Cerebellar cortex (tissue), 1 donor: ENCODE data around the gene LYZL2.
"Not testable (repeated sequence)": the region's sequence is repeated elsewhere in the genome, so short reads cannot be mapped to it uniquely, and the experiment has no call there.

Source experiments
- DNase-seq: peaks from one replicate; pipeline ENCODE4 v3.0.0-alpha.2; 2015; ENCODE audit warnings: low spot score

The LYZL2 gene

DNA sequence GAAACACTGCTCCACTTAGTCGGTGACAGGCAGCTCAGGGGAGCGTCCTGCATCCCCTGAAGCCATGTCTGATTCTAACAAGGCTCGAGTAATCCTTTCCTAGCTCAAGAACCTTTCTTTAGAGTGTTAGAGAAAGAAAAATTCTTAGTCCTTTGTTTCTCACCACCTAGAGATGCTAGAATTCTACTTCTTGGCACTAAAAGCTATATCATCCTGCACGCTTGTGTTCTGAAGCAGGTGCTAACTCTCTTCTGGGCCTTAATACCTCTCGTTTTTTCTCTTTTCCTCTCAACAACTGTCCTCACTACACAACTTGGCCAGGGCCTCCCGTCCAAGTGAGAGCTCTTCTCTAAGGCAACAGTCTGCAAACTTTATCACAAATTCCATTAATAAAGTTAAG lies at the start of gene LYZL2:
LYZL2 (minus strand) TSS at position 101 of the 400 bp plus-strand sequence. CDS start 2,838 bp downstream, outside the sequence.
- no peak for DNase-seq

DNA sequence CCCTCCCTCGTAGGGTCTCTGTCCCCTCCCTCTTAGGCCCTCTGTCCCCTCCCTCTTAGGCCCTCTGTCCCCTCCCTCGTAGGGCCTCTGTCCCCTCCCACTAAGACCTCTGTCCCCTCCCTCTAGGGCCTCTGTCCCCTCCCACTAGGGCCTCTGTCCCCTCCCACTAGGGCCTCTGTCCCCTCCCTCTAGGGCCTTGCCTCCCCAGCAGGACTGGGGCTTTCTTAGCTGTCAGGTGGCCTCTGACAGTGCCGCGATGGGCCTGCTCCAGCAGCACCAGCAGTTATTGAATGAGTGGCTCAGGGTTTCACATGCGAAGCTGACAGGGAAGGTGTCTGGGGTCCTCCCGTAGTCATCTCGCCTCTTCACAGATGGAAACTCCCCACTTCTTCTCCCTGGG lies 48.1 kb upstream of the LYZL2 start:
- not testable (repeated sequence) for DNase-seq

DNA sequence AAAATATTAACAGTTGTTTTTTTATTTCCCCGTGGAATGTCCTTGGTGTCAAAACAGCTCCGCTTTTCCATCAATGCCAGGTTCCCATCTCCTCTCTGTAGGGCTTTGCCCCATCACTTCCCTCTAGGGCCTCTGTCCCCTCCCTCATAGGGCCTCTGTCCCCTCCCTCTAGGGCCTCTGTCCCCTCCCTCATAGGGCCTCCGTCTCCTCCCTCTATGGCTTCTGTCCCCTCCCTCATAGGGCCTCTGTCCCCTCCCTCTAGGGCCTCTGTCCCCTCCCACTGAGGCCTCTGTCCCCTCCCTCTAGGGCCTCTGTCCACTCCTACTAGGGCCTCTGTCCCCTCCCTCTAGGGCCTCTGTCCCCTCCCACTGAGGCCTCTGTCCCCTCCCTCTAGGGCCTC lies 47.6 kb upstream of the LYZL2 start:
- not testable (repeated sequence) for DNase-seq

DNA sequence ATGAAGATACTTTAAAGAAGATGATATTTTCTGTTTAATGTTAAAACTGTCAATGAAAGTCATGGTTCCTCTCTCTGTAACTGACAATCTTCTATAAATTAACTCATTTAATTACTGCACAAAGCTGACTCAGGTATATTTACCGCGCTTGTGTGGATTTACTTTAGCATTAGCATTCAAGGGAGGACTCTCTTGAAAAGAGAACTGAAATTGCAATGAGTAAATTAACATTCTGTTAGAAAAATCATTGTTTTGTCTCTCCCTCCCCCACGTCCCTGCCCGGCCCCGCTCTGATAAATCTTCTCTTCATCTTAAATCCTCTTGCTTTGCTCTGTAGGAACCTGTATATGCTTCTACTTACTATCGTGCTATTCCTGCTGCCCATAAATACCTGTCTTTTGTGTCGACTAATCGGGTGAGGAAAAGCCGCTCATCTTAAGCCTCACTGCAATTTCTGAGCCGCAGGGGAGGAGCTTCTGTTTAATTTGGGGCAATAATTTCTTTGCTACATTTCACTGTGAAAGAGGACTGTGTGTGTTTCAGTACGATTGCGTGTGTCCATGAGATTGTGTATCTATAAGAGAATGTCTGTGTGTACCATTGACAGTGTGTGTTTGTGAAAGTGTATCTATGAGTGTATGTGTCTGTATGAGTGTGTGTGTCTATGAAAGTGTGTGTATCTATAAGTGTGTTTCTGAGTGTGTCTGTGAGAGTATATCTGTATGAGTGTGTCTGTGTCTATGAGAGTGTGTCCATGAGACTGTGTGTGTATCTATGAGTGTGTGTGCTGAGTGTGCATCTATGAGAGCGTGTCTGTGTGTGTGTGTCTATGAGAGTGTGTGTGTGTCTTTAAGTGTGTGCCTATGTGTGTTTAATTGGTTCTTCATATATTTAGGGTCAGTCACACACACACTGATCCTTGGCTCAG lies 46.5 kb upstream of the LYZL2 start:
- no peak for DNase-seq

DNA sequence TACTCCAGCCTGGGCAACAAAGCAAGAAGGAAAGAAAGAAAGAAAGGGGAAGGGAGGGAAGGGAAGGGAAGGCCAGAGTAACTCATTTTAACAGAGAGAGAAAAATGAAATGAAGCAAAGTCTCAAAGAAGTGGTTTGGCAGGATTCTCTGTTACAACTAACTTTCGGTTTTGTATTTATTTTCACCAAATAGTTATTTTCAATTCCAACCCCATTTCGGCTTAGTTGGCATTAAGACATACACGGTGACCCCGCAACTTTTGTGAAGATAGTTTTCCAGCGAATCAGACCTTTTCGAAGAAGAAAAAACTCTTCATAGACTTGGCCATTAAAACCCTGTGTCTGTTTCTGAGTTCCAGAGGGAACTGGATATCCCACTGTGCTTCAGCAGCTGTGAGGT lies 45.2 kb upstream of the LYZL2 start:
- DNase-seq = no peak

DNA sequence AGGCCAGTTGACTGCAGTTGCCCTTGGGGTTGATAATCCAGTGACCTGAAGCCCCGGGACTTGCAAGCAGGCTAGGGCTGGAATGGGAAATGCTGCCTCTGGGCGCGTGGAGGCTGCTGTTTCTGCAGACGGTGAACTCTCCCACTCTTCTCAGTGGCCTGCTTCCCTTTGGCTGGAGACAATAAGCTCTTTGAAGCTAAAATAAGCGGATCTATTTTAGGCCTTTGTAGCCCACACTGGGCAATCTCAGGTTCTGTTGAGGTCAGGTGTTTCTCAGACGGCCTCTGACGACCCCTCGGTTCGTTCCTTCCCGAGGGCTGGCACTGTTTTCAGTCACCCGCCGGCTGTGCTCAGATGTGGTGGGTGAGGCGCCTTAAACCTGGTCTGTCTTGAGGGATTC lies 43.7 kb upstream of the LYZL2 start:
- not testable (repeated sequence) for DNase-seq

DNA sequence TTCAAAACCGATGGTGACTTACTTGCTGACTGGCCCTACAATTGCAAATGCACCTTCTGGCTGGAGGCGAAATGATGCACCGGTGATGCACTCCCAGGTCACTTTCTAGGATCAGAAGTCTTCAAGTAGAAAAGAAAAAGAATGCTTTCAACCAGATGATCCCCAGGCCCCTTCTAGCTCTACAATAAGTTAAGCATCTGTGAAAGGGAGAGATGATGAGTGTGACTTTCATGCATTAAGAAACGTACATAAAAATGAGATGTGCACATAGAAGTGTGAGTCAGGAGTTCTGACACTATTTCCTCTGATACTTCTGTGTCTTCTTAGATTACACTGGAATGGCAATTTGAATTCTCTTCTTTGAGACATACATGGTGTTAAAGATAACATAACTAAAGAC lies 42.8 kb upstream of the LYZL2 start:
- not testable (repeated sequence) for DNase-seq

DNA sequence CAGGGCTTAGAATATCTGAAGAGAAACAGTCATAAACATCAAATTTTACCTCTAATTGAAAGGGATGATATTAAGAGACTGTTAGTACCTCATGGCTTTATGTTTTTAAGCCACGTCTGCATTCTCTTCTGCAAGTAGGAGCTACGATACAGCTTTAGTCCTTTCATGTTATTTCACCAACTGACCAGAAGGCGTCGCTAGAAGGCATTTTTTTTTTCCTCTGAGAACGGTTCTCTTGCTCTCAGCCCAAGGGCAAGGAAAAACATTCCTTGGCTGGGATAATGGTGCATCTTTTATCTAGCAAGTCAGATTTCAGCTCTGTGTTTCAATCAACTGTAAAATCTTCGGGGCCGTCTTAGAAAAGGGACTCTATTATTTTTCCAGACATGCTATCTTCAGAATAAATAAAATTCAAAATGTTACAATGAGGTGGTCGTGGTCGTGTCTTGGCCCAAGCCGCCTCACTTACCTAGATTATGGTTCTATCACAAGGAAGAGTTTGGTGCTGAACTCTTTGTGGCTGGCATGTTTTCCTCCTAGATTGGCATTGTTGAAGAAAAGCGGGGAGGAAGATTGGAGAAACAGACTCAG lies 41.6 kb upstream of the LYZL2 start:
- DNase-seq = peak; percentile 57

DNA sequence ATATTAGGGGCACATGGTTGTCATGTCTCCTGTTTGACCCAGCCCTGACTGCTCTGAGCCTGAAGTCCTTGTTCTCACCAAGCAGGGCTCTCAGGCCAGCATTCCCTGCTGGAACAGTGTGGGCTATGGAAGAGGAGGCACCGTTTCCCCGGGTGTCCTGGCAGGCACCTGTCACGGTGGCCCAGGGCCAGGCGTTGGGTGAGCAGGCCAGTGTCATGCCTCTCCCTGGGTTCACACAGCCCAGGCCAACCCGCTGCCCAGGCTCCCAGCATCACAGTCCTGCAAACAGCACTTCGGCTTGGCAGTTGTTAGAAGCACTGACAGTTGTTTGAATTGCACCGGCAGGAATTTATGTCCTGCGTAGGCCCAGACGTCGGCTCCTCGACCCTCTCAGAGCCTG lies 38.4 kb upstream of the LYZL2 start:
- DNase-seq = not testable (repeated sequence)

DNA sequence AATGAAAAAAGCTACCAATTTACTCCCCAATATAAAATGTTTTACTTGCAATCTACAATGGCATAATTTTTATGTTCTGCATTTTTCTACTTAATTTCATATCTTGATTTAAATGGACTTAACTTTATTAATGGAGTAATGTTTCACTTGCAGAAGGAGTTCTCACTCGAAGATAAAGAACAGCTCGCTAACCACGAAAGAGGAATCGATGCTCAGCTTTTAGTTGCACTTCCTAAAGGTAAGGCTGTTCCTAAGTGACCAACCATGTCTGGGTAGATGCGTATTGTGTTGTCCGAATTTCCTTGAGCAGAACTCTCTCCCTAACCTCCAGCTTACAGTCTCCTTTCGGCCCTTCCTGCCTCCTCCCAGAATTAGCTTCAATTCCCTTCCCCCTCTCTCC lies 33.9 kb upstream of the LYZL2 start:
- not testable (repeated sequence) for DNase-seq

DNA sequence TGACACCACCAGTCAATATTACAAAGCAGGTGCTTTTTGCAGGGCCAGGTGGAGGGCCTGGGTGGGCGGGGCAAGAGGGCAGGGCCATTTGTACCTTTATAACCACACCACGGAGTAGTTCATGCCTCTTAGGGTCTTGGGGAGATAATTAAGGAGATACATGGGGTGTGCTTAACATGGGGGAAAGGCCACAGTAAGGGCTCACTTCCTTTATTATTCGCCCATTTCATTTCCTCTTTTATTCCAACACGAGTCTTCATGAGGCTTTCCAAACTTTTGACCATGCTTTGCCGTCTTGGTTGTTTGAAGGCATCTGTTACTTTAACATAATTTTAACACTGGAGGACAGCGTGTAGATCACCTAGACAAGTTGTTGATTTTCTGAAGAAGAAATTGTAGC lies 33.3 kb upstream of the LYZL2 start:
- DNase-seq = no peak

DNA sequence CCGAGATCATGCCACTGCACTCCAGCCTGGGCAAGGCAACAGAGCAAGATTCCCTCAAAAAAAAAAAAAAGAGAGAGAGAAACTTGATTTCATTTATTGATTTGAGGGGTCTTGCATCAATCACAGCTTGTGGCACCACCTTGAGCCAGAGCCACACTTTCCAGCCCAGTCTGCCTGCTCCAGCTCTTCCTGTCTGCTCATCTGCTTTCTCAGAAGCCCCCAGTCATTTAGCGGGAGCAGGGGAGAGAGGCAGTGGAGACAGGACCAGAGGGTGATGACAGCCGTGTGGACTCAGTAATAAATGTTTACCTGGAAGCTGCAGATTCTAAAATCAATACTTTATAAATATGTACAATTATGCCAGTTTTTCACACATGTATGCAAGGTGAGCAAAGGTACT lies 30.8 kb upstream of the LYZL2 start:
- DNase-seq = not testable (repeated sequence)

DNA sequence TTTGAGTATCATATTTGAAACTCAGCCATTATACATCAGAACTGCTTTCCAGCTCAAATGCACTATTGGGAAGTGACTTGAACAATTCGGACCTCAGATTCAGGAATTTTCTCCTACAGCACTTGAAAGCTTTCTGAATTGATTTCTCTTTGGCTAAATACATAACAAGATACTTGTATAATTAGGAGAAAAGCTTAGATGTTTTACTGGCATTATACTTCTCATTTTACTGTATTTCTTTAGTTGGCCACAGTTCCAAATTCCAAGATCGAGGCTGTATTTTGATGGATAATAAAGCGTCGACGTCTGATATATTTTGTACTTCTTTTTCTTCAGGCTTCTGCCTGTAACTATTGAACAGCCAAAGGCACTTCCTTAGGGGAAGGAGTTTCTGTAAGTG lies 26.7 kb upstream of the LYZL2 start:
- no peak for DNase-seq

DNA sequence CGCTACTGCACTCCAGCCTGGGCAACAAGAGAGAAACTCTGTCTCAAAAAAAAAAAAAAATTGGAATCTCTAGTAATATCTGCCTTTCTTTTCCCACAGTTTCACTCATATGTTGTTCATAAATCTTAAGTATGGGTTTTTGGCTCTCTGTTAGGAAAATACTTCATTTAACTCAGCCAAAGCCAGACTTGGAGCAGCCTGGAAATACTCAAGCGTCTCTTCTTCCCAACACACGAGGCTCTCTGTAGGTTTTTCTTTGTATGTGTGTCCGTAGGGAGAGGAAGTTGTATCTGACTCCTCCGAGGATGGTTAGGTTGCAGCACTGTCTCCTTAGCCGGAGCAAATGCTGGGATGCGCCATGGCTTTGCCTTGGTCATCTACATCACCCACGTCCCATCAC lies 25.4 kb upstream of the LYZL2 start:
- DNase-seq = not testable (repeated sequence)

DNA sequence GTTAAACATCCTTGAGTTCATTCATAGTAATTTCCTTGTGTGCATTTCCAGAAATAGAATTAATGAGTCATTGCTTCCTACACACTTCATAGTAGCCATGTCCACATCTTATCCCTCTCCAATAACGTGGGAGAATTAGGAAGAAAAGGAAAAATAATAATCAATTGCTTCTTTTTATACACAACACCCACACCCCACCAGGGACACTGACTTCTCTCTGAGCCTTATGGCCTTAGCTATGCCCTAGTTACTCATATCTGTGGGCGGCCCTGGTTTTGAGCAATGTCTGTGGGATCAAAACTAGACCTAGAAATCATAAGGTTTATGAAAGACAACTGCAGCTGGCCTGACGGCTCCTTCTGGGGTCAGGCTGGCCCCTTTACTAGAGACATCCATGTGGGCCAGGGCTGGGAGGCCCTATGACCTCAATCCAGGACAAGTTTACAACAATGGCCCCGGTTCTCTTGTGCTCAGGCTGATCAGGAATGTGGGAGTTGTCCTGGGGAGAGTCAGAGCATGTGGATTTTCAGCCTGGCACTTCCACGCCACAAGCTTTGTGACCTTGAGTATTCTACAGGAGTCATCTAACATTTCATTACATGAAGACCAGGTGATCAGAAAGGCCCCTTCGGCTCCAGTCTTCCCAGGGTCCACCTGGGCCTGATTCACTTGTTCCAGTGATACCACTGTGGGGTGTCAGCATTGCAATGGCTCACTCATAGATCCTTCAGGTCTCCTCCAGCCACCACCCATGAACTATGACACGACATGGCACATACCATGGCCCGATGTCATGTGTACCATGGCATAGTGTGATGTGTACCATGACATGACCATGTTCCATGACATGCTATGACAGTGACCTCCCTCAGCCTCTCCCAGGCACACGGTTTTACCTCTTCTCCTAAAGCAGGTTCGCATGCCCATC lies 22.2 kb upstream of the LYZL2 start:
- not testable (repeated sequence) for DNase-seq

DNA sequence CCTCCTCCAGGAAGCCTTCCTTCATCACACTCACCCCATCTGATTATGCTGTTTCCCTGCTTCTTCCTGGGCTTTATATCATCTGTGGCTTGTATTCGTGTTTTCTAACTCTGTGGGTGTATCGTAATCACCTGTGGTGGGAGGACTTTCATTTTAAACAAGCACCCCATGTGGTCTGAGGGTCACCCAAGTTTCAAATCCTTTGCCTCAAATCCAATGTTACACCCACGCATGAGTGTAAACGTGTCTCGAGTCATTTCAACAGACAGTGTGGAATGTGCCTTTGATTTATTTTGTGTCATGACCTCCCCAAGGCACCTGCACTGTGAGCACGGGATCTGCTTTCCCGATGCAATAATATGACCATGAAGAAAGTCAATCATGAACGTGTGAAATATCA lies 17.5 kb upstream of the LYZL2 start:
- DNase-seq = no peak

DNA sequence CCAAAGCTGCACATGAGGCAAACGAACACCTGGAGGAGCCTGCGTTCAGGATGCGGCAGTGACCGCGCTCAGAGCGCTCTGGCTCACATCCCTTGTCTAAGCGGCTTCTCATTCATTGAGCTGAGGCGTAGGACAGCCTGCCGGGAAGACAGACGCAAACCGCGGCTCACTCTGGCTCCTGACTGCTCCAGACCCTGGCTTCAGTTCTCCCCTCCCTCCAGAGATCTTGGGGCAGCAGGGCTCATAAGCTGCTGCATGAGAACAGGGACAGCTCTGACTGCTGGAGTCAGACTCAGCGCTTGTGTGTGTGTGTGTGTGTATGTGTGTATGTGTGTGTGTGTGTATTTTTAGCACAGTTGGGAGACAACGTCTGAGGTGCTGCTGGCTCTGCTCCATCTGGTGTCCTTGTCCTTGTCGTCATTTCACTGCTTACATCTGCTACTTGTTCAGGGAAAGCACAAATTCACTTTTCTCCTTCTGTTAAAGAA lies 15.8 kb upstream of the LYZL2 start:
- no peak for DNase-seq

DNA sequence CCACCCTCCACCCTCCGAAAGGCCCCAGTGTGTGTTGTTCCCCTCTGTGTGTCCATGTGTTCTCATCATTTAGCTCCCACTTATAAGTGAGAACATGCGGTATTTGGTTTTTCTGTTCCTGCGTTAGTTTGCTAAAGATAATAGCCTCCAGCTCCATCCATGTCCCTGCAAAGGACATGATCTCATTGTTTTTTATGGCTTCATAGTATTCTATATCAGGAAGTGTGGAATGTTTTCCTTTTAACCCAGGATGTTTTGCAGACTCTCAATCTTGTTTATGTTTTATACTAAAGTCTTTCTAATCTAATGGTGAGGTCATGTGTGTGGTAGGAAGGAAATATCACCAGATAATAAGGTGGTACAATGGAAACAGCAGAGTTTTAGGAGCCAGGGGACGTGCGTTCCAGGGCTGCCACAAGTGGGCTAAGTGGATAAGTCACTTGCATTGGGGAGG lies 14.9 kb upstream of the LYZL2 start:
- DNase-seq = not testable (repeated sequence)

DNA sequence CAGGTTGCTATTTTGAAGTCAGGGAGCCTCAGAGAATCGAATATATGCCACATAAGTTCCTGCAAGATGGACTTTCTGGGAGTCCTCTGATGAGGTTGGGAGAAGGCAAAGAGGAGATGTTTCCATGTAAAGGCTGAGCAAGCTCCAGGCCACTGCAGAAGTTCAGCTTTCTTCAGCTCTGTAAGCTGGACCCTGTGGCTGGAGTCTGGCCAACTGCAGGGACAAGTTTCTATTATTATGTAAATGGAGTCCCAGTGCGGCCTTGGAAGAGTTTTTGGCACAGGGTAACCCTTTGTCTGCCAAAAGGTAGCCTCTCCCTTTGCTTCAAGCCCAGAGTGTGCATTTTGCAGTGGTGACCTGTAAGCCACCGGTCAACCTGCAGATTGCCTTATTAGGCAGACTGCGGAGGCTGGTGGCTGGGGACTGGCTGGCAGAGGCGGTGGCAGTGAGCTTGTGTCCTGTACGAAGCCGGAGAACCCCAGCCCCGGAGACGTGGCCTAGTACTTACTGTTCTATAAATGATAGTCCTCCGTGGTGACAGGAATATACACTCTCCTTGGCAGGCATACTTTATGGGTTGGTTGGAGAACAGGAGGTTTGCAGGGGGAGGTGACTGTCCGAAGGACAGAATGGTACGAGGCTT lies 14.1 kb upstream of the LYZL2 start:
- DNase-seq = not testable (repeated sequence)

DNA sequence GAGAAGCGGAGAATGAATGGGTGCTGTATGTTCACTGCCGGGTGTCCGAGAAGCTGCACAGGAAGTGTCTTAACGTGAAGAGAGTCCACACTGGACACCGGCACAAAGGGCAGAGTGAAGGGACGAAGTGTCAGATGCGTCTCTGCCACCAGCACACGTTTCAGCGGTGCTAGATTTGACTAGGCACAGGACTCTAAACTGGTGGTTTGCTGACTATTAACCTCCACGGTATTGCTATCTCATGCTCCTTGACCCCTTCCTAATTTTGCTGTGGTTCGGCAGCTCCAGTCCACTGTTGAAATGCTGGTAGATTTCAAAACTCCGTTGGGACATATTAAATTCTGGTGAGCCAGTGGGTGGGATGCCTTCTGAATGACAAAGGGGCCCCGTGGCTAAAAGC lies 13.3 kb upstream of the LYZL2 start:
- DNase-seq = not testable (repeated sequence)
